GM03348 (cell line): Measurements from ENCODE around the gene IMMP2L.
"Not testable (repeated sequence)": the region's sequence is repeated elsewhere in the genome, so short reads cannot be mapped to it uniquely, and the experiment has no call there.

ENCODE experiments used
- DNase-seq: peaks from one replicate; pipeline ENCODE4 v3.0.0; 2012; ENCODE audit warnings: low spot score

The IMMP2L gene

GRCh38 chr7:111459757-111460280, 102.5 kb downstream of the IMMP2L start:
- DNase-seq: peak; percentile 27

- DNase-seq: no peak
Measured at GRCh38 chr7:111459065-111459756, 103.1 kb downstream of the IMMP2L start.

- not testable (repeated sequence) for DNase-seq
Measured at GRCh38 chr7:111450705-111451104, 111.6 kb downstream of the IMMP2L start.

- DNase-seq: not testable (repeated sequence)
Measured at GRCh38 chr7:111447502-111447901, 114.8 kb downstream of the IMMP2L start.

- DNase-seq: no peak
Measured at GRCh38 chr7:111439977-111440376, 122.3 kb downstream of the IMMP2L start.

- peak; percentile 43 for DNase-seq
Measured at GRCh38 chr7:111438369-111439289, 123.7 kb downstream of the IMMP2L start.

- no peak for DNase-seq
Measured at GRCh38 chr7:111437736-111438135, 124.6 kb downstream of the IMMP2L start.

GRCh38 chr7:111436608-111437007, 125.7 kb downstream of the IMMP2L start:
- no peak for DNase-seq

GRCh38 chr7:111433426-111433825, 128.9 kb downstream of the IMMP2L start:
- no peak for DNase-seq

- peak; percentile 6 for DNase-seq
Measured at GRCh38 chr7:111429781-111430180, 132.5 kb downstream of the IMMP2L start.

- DNase-seq: peak; percentile 40
Measured at GRCh38 chr7:111424768-111425167, 137.5 kb downstream of the IMMP2L start.

GRCh38 chr7:111414374-111414773, 147.9 kb downstream of the IMMP2L start:
- no peak for DNase-seq

GRCh38 chr7:111413739-111414138, 148.6 kb downstream of the IMMP2L start:
- no peak for DNase-seq

- no peak for DNase-seq
Measured at GRCh38 chr7:111410899-111411298, 151.4 kb downstream of the IMMP2L start.

GRCh38 chr7:111409714-111410422, 152.4 kb downstream of the IMMP2L start:
- DNase-seq: peak; percentile 55

GRCh38 chr7:111408724-111409123, 153.6 kb downstream of the IMMP2L start:
- DNase-seq: no peak

- no peak for DNase-seq
Measured at GRCh38 chr7:111407258-111407657, 155.0 kb downstream of the IMMP2L start.

GRCh38 chr7:111405621-111406020, 156.7 kb downstream of the IMMP2L start:
- no peak for DNase-seq

- DNase-seq: no peak
Measured at GRCh38 chr7:111401516-111401915, 160.8 kb downstream of the IMMP2L start.

GRCh38 chr7:111400088-111400487, 162.2 kb downstream of the IMMP2L start:
- DNase-seq: no peak

GRCh38 chr7:111394891-111395290, 167.4 kb downstream of the IMMP2L start:
- no peak for DNase-seq
